B cell (primary cell): Measurements from ENCODE around the gene ARMC12.

ENCODE experiments used
- CTCF ChIP-seq: fragments of 200-600 bp; IDR thresholded peaks from one replicate; pipeline ENCODE4 v1.8.0; 2022; ENCODE audit warnings: antibody characterized with exemption, mild to moderate bottlenecking
- EZH2 ChIP-seq: IDR thresholded peaks from 2 replicates; pipeline ENCODE4 v1.6.1; 2012; ENCODE audit warnings: borderline replicate concordance, low read depth, mild to moderate bottlenecking, moderate library complexity, low read length; ENCODE audit not compliant: insufficient read depth, poor library complexity, severe bottlenecking

- TF ChIP-seq CTCF (no peak), EZH2 (no peak)
Measured at GRCh38 chr6:35688605-35689322, 48.1 kb upstream of the ARMC12 start, which contains the start of gene FKBP5.
